Retinal pigment epithelial cell (primary cell): ENCODE results near the gene RNU2-63P.
"Not testable (repeated sequence)": the region's sequence is repeated elsewhere in the genome, so short reads cannot be mapped to it uniquely, and the experiment has no call there.

ENCODE experiments used
- DNase-seq: peaks from one replicate; pipeline ENCODE4 v3.0.0-alpha.2; 2010; ENCODE audit warnings: low read depth
- H3K4me3 ChIP-seq: 2 replicates; pipeline ENCODE4 v1.5.1; 2011; ENCODE audit warnings: mild to moderate bottlenecking, low read length, control low read depth, moderate library complexity
- TF ChIP-seq, protein P1 (sequence below): conservative IDR thresholded peaks from 2 replicates; pipeline ENCODE4 v1.5.1; 2011; ENCODE audit warnings: low read depth, low read length, control low read depth, inconsistent platforms

RNU2-63P gene

GRCh38 chr2:88028931-88029330 lies 12.6 kb upstream of the RNU2-63P start:
- TF ChIP-seq, protein P1, sequence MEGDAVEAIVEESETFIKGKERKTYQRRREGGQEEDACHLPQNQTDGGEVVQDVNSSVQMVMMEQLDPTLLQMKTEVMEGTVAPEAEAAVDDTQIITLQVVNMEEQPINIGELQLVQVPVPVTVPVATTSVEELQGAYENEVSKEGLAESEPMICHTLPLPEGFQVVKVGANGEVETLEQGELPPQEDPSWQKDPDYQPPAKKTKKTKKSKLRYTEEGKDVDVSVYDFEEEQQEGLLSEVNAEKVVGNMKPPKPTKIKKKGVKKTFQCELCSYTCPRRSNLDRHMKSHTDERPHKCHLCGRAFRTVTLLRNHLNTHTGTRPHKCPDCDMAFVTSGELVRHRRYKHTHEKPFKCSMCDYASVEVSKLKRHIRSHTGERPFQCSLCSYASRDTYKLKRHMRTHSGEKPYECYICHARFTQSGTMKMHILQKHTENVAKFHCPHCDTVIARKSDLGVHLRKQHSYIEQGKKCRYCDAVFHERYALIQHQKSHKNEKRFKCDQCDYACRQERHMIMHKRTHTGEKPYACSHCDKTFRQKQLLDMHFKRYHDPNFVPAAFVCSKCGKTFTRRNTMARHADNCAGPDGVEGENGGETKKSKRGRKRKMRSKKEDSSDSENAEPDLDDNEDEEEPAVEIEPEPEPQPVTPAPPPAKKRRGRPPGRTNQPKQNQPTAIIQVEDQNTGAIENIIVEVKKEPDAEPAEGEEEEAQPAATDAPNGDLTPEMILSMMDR: no peak
- DNase-seq: no peak

GRCh38 chr2:88027697-88028389 lies 11.5 kb upstream of the RNU2-63P start:
- no peak for DNase-seq
- TF ChIP-seq, protein P1: no peak
- no peak overlapping the region for H3K4me3 ChIP-seq

More at GRCh38 chr2:88028931-88029330, 12.6 kb upstream of the RNU2-63P start:
- H3K4me3 ChIP-seq: no peak overlapping the region

DNA sequence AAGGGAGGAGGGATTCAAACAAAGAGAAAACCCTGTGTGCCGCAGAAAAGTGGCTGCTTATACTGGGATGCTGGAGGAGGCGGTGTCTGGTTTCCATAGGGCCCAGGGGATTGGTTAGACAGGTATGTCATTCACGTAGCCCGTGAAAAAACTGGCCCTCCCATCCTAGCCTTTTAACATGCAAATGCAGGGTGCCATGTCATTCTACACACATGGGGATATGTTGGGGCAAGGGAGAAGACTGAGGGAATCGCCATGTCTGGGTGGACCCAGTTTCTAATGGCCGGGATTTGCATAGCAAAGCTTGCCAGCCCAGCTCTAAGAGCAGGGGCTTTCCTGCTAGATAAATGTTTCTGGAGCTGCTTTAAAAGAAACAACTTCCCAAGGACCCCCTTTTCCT lies 8.2 kb upstream of the RNU2-63P start:
- no peak overlapping the region for H3K4me3 ChIP-seq
- TF ChIP-seq, protein P1: no peak
- DNase-seq: no peak

DNA sequence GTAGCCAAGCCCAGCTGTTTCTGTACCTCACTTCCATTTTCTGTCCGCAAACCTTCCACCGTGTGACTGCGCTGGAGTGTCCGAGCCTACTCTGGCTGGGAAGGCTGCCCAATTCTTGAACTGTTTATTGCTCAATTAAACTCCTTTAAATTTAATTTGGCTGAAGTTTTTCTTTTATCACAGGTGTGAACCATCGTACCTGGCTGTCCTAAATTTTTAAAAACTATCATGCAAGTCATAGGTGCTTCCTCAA lies 6.2 kb upstream of the RNU2-63P start:
- H3K4me3 ChIP-seq: no peak overlapping the region
- TF ChIP-seq, protein P1: no peak
- no peak for DNase-seq

GRCh38 chr2:88019985-88020384 lies 3.6 kb upstream of the RNU2-63P start:
- TF ChIP-seq, protein P1: no peak
- DNase-seq: no peak
- H3K4me3 ChIP-seq: no peak overlapping the region

DNA sequence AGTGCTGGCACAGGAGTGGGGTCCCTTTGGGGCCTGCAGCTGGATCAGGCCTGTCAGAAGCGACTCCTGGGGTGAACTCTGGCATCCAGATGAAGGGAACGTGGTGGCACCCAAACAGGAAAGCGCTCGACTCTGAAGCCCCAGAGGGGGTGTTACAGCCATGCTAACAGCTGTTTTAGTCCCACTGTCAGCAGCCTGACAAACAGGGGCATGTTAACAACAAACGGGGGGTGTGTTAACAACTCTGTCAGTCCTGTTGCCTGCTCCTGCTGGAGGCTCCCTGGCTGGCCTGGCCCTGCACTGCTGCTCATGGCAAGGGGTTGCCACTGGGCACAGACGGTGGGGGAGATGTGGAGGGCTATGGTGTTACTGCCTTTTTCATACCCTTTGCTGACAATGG lies 2.6 kb upstream of the RNU2-63P start:
- H3K4me3 ChIP-seq: no peak overlapping the region
- TF ChIP-seq, protein P1: no peak
- DNase-seq: no peak

DNA sequence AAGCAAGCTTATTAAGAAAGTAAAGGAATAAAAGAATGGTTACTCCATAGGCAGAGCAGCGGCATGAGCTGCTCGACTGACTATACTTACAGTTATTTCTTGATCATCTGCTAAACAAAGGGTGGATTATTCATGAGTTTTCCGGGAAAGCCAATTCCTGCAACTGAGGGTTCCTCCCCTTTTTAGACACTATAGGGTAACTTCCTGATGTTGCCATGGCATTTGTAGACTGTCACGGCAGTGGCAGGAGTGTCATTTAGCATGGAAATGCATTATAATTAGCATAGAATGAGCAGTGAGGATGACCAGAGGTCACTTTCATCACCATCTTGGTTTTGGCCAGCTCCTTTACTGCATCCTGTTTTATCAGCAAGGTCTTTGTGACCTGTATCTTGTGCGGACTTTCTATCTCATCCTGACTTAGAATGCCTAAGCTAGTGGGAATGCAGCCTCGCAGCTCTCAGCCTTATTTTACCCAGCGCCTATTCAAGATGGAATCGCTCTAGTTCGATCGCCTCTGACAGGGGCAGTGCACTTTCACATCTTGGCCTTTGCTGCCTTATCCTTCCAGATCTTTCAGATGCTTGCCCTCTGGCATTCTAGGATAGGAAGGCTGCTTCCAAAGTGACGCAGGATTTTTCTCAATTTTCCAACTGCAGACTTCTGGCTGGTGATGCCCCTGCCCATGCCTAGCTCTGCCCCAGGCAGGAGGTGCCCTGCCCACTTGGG lies 1.9 kb upstream of the RNU2-63P start:
- H3K4me3 ChIP-seq, DNase-seq: not testable (repeated sequence)

DNA sequence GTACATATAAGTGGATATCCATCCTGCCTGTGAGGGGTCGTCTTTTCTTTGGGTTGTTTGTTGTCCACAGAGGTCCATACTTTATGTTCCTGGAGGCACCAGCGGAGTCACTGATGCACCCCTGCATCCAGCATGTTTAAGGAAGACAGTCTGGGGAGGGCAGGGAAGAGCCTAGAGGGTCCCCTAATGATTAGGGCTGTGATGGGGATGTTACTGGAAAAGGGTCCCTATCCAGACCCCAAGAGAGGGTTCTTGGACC lies 1.4 kb upstream of the RNU2-63P start:
- not testable (repeated sequence) for DNase-seq, H3K4me3 ChIP-seq
